ENCODE measurements around the gene FNBP1. TPM values are rescaled to one million over a fixed set of nuclear protein-coding genes. Genes with fewer than 3 reads are reported as not detected.

Gene FNBP1
- total and polyA plus RNA-seq, 10 of the 15 experiments (the other 5 are each of a cell fraction or from before 2014, with no cell fraction given), result 64.5 to 353 (median 179) TPM

DNA sequence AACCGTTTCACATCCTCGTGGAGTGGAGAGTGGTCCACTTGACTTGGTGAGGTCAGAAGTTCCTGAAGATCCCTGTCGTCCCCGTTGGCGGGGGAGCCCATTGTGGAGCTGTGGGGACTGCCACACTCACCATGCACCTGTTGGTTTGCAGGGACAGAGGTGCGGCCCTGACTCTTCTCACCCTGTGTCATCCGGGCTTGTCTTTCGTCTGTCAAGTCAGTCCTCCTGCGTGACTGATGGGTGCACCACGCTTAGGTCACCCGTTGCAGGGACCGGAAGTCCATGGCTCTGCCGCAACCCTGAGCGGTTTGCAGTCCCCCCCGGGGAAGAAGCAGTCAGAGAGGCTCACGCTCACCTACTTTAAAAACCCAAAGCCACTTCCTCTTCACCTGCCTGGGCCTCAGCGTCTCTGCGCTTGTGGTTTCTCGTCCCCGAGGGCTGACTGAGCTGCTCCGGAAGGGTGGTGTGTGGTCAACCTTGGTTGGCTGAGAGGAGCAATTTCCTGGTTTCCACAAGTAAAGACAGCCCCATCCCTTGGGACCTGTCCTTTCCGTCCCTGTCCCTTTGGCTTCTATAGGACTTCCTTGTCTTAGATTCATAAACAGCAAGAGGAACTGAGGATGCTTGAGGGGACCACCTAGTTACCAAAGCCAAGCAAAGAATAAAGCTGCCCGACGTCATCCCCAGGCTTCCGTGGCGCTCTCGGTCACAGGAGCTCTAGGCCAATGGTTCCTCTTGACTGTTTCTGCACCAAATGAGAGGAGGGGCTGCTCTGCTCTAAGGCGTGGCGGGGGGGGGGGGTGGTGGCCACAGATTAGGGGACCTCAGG, 154.5 kb downstream of the FNBP1 start (continued):
- TF ChIP-seq, protein P1, sequence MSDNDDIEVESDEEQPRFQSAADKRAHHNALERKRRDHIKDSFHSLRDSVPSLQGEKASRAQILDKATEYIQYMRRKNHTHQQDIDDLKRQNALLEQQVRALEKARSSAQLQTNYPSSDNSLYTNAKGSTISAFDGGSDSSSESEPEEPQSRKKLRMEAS (IDR thresholded peaks at IDR 0.05; ENCODE audit: low read depth, low read length), result no peak; the same call in 1 of the 2 replicates
- no peak for TF ChIP-seq PML (IDR thresholded peaks at IDR 0.05; ENCODE audit: low read length)
- no peak for TF ChIP-seq ZNF384 (IDR thresholded peaks at IDR 0.05; ENCODE audit: borderline replicate concordance, low read depth, low read length)
- TF ChIP-seq NFXL1 (IDR thresholded peaks at IDR 0.05; ENCODE audit: borderline replicate concordance), result no peak
- TF ChIP-seq GABPA (IDR thresholded peaks at IDR 0.05; ENCODE audit: low read depth), result no peak
- TF ChIP-seq ATF7 (IDR thresholded peaks at IDR 0.05; ENCODE audit: low read depth), result peak; percentile 97
- peak; percentile 92 for TF ChIP-seq SP1 (IDR thresholded peaks at IDR 0.05; ENCODE audit: low read depth, low read length)
- TF ChIP-seq, protein P2, sequence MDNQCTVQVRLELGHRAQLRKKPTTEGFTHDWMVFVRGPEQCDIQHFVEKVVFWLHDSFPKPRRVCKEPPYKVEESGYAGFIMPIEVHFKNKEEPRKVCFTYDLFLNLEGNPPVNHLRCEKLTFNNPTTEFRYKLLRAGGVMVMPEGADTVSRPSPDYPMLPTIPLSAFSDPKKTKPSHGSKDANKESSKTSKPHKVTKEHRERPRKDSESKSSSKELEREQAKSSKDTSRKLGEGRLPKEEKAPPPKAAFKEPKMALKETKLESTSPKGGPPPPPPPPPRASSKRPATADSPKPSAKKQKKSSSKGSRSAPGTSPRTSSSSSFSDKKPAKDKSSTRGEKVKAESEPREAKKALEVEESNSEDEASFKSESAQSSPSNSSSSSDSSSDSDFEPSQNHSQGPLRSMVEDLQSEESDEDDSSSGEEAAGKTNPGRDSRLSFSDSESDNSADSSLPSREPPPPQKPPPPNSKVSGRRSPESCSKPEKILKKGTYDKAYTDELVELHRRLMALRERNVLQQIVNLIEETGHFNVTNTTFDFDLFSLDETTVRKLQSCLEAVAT (IDR thresholded peaks at IDR 0.05), result peak; percentile 98
- no peak for TF ChIP-seq RAD21 (IDR thresholded peaks at IDR 0.05; ENCODE audit: insufficient read depth, low read depth, low read length)
- TF ChIP-seq KDM1A (IDR thresholded peaks at IDR 0.05; ENCODE audit: borderline replicate concordance), result no peak
- no peak; the same call in 1 of the 2 replicates for TF ChIP-seq NRF1 (conservative IDR thresholded peaks at IDR 0.05; ENCODE audit: low read depth, low read length)
- TF ChIP-seq SMAD1 (IDR thresholded peaks at IDR 0.05; ENCODE audit: low read depth, partially characterized antibody), result peak; percentile 81
- TF ChIP-seq MEF2A (IDR thresholded peaks at IDR 0.05; ENCODE audit: insufficient read depth, low read depth, low read length), result peak; percentile 76
- TF ChIP-seq ETV6 (conservative IDR thresholded peaks at IDR 0.05 in 1 of 2, IDR thresholded peaks at IDR 0.05 in 1 of 2; ENCODE audit: borderline replicate concordance in 1 of 2, low read depth in 1 of 2), result peak in 1 of 2 experiments; percentile 98; a peak in 2 of 4 replicates
- TF ChIP-seq, protein P3, sequence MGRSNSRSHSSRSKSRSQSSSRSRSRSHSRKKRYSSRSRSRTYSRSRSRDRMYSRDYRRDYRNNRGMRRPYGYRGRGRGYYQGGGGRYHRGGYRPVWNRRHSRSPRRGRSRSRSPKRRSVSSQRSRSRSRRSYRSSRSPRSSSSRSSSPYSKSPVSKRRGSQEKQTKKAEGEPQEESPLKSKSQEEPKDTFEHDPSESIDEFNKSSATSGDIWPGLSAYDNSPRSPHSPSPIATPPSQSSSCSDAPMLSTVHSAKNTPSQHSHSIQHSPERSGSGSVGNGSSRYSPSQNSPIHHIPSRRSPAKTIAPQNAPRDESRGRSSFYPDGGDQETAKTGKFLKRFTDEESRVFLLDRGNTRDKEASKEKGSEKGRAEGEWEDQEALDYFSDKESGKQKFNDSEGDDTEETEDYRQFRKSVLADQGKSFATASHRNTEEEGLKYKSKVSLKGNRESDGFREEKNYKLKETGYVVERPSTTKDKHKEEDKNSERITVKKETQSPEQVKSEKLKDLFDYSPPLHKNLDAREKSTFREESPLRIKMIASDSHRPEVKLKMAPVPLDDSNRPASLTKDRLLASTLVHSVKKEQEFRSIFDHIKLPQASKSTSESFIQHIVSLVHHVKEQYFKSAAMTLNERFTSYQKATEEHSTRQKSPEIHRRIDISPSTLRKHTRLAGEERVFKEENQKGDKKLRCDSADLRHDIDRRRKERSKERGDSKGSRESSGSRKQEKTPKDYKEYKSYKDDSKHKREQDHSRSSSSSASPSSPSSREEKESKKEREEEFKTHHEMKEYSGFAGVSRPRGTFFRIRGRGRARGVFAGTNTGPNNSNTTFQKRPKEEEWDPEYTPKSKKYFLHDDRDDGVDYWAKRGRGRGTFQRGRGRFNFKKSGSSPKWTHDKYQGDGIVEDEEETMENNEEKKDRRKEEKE (IDR thresholded peaks at IDR 0.05), result peak; percentile 72; the same call in 1 of the 2 replicates
- peak; percentile 96 for TF ChIP-seq TCF3 (IDR thresholded peaks at IDR 0.05; ENCODE audit: borderline replicate concordance, insufficient read depth, low read depth, low read length)
- TF ChIP-seq ASH2L (IDR thresholded peaks at IDR 0.05; ENCODE audit: borderline replicate concordance, low read depth), result peak; percentile 64; the same call in 1 of the 2 replicates
- TF ChIP-seq TCF7 (IDR thresholded peaks at IDR 0.05; ENCODE audit: borderline replicate concordance), result peak; percentile 44; the same call in 1 of the 2 replicates
- TF ChIP-seq, protein P4, sequence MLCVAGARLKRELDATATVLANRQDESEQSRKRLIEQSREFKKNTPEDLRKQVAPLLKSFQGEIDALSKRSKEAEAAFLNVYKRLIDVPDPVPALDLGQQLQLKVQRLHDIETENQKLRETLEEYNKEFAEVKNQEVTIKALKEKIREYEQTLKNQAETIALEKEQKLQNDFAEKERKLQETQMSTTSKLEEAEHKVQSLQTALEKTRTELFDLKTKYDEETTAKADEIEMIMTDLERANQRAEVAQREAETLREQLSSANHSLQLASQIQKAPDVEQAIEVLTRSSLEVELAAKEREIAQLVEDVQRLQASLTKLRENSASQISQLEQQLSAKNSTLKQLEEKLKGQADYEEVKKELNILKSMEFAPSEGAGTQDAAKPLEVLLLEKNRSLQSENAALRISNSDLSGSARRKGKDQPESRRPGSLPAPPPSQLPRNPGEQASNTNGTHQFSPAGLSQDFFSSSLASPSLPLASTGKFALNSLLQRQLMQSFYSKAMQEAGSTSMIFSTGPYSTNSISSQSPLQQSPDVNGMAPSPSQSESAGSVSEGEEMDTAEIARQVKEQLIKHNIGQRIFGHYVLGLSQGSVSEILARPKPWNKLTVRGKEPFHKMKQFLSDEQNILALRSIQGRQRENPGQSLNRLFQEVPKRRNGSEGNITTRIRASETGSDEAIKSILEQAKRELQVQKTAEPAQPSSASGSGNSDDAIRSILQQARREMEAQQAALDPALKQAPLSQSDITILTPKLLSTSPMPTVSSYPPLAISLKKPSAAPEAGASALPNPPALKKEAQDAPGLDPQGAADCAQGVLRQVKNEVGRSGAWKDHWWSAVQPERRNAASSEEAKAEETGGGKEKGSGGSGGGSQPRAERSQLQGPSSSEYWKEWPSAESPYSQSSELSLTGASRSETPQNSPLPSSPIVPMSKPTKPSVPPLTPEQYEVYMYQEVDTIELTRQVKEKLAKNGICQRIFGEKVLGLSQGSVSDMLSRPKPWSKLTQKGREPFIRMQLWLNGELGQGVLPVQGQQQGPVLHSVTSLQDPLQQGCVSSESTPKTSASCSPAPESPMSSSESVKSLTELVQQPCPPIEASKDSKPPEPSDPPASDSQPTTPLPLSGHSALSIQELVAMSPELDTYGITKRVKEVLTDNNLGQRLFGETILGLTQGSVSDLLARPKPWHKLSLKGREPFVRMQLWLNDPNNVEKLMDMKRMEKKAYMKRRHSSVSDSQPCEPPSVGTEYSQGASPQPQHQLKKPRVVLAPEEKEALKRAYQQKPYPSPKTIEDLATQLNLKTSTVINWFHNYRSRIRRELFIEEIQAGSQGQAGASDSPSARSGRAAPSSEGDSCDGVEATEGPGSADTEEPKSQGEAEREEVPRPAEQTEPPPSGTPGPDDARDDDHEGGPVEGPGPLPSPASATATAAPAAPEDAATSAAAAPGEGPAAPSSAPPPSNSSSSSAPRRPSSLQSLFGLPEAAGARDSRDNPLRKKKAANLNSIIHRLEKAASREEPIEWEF (IDR thresholded peaks at IDR 0.05; ENCODE audit: insufficient replicate concordance, low read depth, low read length), result peak; percentile 49
